ENCODE data around the gene PAX3.
"Not testable (repeated sequence)": the region's sequence is repeated elsewhere in the genome, so short reads cannot be mapped to it uniquely, and the experiment has no call there.

PAX3 gene

DNA sequence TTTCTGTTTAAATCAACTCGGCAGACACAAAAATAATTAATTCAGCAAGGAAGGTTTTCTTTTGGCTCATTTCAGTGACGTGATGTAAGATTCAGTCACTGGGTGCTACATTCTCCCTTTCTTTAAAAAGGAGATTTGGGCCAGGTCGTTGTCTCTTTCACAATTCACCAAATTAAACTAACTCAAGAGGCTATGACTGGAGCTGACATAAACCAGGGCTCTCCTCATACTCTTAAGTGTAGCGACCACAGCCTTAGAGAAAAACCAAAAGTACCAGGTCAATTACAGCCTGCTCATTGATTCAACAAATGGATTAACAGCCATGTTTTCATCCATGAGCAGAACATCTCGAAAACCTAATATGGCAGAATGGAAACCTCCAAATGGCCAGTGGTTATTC is 85.7 kb downstream of the PAX3 start:
- DNase-seq (ENCODE audit: low read depth in 2 of 2), result no peak

DNA sequence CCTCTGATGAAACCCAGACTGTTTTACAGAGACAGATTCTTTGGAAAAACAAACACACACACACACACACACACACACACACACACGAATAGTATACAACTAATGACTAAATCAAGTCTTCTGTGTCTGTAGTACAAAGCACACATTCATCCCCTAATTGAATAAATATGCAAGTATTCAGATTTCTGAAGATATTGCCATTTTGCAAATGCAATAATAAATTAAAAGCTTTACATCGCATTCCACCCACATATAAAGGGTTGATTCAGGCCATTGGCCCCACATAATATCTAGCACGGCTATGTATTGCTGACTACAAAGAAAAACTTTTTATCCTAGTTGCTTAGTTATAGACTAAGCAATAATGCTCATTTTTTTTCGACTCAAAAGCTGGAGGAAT is 86.2 kb downstream of the PAX3 start:
- DNase-seq (ENCODE audit: low read depth in 2 of 2), result no peak

DNA sequence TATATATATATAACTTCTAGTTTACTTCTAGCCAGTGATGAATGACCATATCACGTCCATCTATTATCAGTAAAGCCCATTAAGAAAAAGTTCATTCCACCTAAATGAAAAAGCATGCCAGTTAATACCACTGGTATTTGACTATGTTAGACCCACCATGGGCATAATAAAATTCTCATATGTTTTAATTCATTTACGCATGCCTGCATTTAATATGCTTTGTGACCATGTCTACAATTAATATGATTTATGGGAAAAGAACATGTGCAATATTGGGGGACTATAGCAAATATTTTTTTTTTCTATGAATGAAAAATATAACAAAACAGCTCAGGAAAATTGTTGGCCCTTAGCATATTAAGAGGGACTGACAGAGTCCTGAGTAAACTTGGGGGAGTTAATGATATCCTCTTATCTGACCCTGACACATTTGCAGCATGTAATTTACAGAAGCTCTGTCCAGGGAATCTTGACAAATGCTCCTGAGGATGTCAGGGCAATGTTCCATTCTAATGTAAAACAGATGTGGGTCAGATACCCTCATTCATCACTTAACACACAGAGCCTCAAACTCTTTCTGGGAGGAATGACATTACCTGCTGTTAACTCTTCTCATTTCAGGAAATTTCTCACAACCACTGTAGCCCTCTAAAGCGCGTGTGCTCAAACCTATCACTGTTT is 90.6 kb downstream of the PAX3 start:
- DNase-seq (ENCODE audit: low read depth in 2 of 2), result no peak

DNA sequence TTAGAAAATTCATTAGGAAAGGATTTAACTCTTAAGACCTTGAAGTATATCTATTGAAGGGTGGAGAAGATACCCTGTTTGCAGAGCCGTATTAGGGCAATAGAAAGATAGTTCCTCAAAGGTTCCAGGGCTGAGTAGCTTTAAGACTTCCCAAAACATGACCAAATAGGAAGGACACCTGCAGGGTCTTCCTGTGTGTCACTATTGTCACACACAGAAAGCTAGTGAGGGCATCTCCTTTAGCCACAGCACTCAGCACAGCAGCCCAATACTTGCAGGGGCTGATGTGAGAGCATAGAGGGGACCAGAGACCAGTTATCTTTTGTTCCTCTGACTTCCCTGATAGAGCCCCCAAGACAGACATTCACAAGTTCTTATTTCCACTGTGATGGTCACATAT is 93.7 kb downstream of the PAX3 start:
- no peak for DNase-seq (ENCODE audit: low read depth in 2 of 2)

DNA sequence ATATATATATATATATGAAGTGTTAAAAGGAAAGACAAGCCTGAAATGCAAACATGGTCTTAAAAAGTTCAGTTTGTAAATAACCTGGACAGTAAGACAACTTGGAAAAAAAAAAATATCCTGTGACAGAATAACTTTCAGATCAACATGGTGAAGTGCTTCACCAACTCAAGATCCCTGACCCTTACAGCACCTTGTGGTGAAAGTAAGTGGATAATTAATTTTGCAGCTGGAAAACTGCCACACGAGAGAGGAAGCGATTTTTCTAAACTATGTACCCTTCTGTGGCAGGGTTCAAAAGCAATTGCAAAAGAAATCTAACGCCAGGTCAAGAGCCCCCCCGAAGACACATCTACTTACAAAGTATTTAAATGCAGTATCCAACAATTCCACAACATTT is 95.8 kb downstream of the PAX3 start:
- DNase-seq (ENCODE audit: low read depth in 2 of 2), result no peak

DNA sequence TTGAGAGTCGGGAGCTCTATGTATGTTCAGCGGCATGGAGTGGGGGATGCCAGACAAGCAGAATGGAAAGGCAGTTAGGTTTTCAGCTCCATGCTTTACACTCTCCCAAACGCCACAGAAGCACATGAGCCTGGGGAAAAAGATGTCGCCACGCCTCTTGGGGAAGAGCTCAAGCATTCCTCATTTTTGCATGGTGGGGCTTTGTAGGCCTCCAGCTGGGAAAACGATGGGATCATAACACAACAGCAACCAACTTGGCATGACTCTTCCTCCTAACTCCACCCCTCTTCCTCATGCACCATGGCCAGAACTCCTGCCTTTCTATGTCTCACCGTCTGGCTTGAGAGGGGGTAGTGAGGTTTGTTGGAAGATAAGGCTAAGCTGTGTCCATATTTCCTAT is 102.6 kb downstream of the PAX3 start:
- DNase-seq (ENCODE audit: low read depth in 2 of 2), result no peak

DNA sequence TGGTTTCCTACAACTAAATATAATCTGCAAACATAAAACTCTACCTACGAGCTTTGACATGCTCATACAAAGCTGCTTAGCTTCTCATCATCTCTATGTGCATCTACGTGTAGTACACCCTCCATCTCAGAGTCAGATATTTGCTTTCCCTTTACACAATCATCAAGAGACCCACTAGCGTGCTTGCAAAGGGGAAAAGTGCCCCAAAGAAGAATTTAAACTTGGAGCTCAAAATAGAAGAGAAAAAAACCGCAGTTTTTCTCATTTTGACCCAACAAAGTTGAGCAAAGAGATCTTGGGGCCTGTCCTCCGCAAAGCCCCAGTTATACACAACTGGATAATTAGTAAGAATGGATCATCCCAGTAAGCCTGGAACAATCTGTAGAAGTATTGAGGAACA is 104.1 kb downstream of the PAX3 start:
- DNase-seq (ENCODE audit: low read depth in 2 of 2), result no peak

DNA sequence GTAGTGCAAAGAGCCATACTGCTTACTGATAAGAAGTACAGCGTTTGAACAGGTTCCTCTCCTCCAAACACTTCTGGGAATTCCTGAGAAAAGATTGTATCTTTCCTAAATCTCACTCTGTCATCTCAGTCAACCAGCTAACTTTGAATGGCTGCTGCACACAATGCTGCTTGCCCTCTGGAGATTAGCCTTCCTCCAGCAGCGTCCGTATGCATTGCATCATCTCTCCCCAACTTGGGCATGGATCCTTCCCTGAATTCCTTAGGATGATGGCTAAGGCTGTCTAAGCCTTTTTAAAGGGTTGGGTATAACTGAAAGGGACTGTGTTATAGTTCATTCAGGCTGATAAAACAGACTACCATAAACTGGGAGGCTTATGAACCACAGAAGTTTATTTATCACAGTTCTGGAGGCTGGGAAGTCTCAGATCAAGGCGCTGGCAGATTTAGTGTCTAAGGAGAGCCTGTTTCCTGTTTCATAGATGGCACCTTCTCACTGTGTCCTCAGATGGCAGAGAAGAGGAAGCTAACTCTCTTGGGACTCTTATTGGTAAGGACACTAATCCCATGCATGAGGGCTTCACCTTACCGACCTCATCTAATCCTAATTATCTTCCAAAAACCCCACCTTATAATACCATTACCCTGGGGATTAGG is 105.3 kb downstream of the PAX3 start:
- DNase-seq (ENCODE audit: low read depth in 2 of 2), result no peak

DNA sequence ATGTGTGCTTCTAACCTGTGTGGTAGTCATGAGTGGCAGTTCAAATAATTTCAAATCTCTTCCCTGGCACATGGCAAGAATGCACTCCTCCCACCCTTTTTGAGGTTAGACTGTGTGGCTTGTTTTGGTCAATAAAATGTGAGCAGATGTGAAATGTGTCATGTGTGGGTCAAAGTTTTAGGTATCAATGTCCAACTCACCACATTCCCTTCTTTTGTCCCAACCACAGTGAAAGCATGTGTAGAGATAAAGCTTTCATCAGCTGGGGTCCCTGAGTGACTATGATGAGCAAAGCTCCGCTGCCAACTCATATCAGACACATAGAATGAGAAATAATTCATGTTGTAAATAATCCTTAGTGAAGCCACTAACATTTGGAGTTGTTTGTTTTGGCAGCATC is 118.2 kb downstream of the PAX3 start:
- no peak for DNase-seq (ENCODE audit: low read depth in 2 of 2)

DNA sequence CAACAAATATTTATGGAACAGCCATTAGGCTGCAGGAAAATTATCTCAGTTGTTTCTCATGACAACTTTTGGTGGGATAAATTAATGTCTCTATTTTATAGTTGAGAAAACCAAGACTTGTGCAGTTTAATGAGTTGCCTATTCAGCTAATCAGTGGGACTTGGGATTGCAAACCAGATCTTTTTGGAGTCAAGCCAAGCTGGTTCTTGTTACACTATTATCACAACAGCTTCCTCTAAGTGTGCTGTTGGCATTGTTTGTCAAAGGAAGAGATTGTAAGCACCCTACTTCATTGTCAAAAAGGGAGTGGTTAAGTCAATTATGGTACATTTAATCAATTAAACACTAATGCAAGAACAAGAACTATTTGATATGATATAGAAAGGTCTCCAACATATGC is 119.2 kb downstream of the PAX3 start:
- DNase-seq (ENCODE audit: low read depth in 2 of 2), result no peak

DNA sequence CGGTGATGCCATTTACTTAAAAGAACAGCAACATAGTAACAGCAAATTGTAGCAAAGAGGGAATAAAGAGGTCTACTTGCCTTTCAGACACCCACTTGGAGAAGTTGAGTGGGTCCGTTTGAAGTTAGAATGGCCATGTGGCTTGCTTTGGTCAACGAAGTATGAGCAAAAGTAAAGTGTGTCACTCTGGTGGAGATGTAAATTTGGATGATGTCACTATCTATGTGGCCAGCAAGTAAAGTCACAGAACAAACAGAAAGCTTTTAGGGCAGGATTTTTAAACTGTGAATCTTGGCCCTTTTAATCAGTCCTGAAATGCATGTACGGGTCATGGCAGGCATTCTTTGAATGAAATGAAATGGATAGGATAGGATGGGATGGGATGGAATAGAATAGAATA is 120.3 kb downstream of the PAX3 start:
- DNase-seq (ENCODE audit: low read depth in 2 of 2), result no peak

DNA sequence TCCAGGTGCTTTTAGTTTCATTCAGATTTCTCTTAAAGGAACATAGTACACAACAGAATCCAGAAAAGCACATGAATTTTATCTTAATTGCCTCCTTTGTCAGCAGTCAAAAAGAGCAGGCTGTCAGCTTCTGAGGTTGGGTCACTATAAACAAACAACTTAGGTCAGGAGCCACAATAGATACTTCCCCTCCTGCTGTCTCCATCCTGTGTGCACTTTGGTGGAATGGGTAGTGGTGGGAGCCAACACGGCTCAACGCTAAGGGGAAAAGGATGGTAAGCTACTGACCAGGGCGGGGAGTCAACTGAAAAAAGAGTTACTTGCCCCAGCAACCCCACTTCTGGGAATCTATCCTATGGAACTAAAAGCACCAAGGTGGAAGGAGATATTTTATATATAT is 121.9 kb downstream of the PAX3 start:
- DNase-seq (ENCODE audit: low read depth in 2 of 2), result no peak

DNA sequence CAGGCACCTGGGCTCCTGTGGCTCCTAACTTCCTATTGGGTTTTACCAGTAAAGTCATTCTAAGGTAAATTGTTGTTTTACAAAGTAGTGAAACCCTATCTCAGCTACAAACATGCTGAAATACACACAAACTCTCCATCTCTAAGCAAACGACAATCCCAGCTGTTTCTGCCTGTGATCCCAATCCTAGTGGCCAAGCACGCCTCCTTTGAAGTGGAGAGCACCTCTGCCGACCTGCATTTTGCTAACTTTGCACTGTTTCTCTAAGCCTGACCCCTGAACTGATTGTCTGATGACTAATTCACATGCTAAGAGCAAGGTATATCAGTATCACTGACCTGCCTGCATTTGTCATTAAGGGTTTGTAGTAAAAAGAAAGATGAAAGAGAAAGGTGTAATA is 124.3 kb downstream of the PAX3 start:
- no peak for DNase-seq (ENCODE audit: low read depth in 2 of 2)

DNA sequence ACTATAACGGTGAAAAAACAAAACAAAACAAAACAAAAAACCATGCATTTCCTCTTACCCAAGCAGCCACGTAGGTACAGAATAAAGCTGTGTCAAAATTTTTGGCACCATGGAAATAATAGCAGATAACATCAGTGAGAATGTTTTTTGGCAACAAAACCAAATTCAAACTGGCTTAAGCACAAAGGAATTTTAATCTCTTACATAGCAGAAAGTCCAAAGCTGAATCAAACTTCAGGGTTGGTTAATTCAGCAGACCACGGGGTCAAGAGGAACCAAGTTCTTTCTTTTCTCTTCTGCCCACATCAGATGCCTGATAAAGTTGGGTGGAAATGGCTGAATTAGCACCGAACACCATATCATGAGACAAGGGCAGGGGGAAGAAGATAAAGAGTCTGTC is 129.5 kb downstream of the PAX3 start:
- no peak for DNase-seq (ENCODE audit: low read depth in 2 of 2)

DNA sequence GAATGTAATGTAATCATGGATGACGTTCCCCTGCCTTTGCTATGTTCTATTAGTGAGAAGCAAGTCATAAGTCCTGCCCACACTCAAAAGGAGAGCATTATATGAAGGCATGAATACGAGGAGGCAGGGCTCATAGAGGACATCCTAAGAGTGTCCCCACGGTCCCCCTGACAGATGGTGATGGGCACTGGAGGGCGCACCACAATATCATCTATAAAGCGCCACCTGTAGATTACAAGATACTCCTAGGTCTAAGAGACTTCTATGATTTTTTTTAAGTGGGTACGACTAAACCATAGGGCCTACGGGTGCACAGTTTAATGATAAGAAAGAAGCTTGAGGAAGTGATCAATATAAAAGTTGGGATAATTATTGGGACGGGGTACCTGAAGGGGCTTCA is 131.0 kb downstream of the PAX3 start:
- DNase-seq (ENCODE audit: low read depth in 2 of 2), result no peak

DNA sequence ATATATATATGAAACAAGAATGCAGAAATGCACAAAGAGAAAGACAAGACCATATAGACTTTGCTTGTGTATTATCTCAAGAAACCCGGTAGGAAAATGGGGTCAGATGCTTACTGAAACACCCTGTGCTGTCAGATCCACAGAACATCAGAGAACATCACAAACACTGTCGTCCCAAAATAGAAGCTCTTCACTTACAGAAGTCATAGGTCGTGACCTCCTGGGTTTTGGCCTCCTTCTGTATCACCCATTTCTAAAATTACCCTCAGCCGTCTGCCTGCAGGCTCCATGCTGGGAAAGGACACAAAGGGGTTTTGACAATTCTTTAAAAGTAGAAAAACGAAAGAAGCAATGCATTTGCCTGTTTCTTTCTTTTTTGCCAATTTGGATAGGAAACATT is 137.9 kb downstream of the PAX3 start:
- DNase-seq (ENCODE audit: low read depth in 2 of 2), result no peak

DNA sequence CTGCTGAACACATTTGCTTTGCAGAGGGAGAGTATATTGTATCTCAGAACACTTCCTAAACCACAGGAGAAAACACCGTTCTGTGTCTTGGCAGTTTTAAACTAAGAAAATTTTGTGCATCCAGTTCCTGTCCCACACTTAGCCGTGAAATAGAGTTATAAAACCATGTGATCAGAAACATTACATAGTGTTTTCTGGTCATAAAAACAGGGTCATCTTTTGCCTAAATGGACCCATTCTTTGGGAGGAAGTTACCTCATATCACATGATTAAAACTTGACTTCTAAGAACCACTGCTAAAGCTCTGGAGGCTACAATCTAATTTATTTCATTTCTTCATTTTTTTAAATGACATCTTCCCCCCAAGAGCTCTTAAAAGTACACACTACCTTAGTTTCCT is 138.7 kb downstream of the PAX3 start:
- DNase-seq (ENCODE audit: low read depth in 2 of 2), result no peak

DNA sequence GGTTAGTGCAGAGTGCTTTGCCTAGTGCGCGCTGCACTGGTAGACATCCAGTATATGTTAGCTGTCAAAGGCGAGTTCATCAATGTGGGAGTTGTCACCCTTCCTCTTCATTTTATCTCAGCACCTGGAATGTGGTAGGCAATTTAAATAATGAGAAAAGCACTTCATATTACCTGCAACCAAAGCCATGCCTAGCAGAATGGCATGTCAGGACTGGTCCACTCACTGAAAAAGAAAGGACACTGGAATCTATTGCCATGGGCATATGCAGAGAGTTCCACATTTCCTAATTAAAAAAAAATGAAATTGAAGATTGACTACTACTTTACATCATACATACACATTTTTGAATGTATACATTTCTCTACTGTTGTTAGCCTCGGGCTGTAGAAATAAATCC is 139.6 kb downstream of the PAX3 start:
- no peak for DNase-seq (ENCODE audit: low read depth in 2 of 2)

DNA sequence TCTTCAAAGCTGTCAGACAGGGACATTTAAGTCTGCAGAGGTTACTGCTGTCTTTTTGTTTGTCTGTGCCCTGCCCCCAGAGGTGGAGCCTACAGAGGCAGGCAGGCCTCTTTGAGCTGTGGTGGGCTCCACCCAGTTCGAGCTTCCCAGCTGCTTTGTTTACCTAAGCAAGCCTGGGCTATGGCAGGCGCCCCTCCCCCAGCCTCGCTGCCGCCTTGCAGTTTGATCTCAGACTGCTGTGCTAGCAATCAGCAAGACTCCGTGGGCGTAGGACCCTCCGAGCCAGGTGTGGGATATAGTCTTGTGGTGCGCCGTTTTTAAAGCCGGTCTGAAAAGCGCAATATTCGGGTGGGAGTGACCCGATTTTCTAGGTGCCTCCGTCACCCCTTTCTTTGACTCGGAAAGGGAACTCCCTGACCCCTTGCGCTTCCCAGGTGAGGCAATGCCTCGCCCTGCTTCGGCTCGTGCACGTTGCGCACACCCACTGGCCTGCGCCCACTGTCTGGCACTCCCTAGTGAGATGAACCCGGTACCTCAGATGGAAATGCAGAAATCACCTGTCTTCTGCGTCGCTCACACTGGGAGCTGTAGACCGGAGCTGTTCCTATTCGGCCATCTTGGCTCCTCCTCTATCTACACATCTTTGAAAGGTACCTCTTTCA is 143.7 kb downstream of the PAX3 start:
- DNase-seq (ENCODE audit: low read depth in 2 of 2), result not testable (repeated sequence)
